ENCODE results near the gene ZNF710.

ZNF710 gene

DNA sequence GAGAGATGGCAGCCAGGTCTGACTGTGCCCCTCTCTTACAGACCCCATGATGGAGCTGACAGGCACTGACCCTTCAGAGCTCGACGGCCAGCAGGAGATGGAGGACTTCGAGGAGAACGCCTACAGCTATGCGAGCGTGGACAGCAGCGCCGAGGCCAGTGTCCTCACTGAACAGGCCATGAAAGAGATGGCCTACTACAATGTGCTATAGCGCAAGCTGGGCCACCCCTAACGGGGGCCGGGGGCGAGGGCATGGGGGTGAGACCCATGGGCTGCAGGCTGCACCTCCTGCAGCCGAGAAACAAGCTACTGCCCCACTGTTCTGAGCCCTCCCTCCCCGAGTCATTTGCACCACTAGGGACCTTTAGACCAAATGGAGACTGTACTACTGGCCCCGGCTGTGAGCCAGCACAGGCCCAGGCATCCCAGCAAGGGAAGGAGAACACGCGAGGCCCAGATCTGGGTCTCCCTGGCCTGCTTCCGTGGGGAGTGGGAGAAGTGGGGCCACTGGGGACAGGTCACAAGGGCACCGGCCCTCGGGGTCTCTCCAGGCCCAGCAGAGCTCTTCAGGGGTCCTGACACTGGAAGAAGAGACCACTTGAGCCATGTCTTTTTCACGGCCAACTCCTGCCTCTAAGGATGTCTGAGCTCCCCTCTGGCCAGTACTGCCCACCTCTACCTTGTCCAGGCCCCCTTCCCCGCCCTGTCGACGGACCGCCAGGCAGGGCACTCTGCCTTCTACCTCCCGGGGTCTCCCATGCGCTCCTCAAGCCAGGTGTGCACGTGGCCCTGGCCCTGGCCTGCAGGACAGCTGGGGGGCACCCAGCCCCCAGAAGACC lies 78.7 kb downstream of the ZNF710 start:
- Histone ChIP-seq H3K9me3 (ENCODE audit: control insufficient read depth, low read depth, low read length) (no peaks in the 10 kb centered on the region), H3K27ac (ENCODE audit: low read length) (no peak overlapping the region), H3K9ac (ENCODE audit: low read length) (no peak overlapping the region), H3K27me3 (ENCODE audit: control insufficient read depth, insufficient read depth, low read length) (no peaks in the 10 kb centered on the region), H3K4me1 (ENCODE audit: control insufficient read depth, low read depth, low read length) (peaks cover 20% of the 10 kb centered on the region), H3K36me3 (ENCODE audit: control insufficient read depth, low read depth, low read length) (peaks cover 16% of the 10 kb centered on the region), H3K4me3 (ENCODE audit: low read length) (no peak overlapping the region)

DNA sequence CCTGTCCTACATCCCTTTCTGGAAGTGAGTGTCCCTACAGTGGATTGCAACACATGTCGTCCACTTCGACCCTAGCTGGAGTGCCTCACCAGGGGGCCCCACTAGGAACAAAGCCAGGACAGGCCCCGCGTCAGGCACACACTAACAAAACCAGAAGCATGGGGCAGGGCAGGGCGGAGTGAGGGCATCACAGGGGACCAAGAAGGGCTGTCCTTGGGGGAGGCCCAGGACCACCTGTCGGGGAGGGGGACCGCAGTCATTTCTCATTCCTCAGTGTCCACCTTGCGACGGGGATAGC lies 79.3 kb downstream of the ZNF710 start:
- no peak overlapping the region for H3K27ac ChIP-seq (ENCODE audit: low read length)
- no peak overlapping the region for H3K9ac ChIP-seq (ENCODE audit: low read length)
- peaks cover 19% of the 10 kb centered on the region for H3K36me3 ChIP-seq (ENCODE audit: control insufficient read depth, low read depth, low read length)
- H3K4me1 ChIP-seq (ENCODE audit: control insufficient read depth, low read depth, low read length): peaks cover 16% of the 10 kb centered on the region
- no peaks in the 10 kb centered on the region for H3K9me3 ChIP-seq (ENCODE audit: control insufficient read depth, low read depth, low read length)
- H3K27me3 ChIP-seq (ENCODE audit: control insufficient read depth, insufficient read depth, low read length): no peaks in the 10 kb centered on the region
- H3K4me3 ChIP-seq (ENCODE audit: low read length): no peak overlapping the region

DNA sequence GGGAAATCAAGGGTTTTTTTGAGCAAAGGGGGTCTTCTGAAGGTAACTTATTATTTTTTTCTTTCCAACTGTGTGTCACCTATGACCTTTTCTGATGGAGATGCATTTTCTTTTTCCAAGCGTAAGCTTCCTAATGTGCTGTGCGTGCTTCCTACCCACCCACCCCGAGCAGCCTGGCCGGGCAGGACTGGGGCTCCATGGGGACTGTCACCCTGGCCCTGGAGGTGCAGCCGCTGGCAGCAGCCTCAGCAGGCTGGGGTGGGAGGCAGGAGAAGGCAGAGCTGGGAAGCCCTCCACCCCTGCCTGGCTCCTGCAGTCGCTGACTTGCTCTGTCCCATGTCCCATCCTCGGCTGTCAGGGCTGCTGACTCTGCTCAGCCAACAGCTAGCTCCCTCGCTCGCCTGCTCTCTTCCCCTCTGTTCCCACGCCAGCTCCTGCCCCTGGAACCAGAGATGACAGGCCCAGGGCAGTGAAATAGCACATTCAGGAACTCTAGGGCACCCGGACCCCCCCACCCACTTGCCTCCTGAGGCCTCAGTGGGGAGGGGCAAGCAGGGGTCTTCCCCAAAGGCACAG lies 79.8 kb downstream of the ZNF710 start:
- no peak overlapping the region for H3K4me3 ChIP-seq (ENCODE audit: low read length)
- no peak overlapping the region for H3K27ac ChIP-seq (ENCODE audit: low read length)
- no peak overlapping the region for H3K9ac ChIP-seq (ENCODE audit: low read length)
- H3K4me1 ChIP-seq (ENCODE audit: control insufficient read depth, low read depth, low read length): peaks cover 11% of the 10 kb centered on the region
- H3K36me3 ChIP-seq (ENCODE audit: control insufficient read depth, low read depth, low read length): peaks cover 19% of the 10 kb centered on the region
- H3K9me3 ChIP-seq (ENCODE audit: control insufficient read depth, low read depth, low read length): no peaks in the 10 kb centered on the region
- no peaks in the 10 kb centered on the region for H3K27me3 ChIP-seq (ENCODE audit: control insufficient read depth, insufficient read depth, low read length)

DNA sequence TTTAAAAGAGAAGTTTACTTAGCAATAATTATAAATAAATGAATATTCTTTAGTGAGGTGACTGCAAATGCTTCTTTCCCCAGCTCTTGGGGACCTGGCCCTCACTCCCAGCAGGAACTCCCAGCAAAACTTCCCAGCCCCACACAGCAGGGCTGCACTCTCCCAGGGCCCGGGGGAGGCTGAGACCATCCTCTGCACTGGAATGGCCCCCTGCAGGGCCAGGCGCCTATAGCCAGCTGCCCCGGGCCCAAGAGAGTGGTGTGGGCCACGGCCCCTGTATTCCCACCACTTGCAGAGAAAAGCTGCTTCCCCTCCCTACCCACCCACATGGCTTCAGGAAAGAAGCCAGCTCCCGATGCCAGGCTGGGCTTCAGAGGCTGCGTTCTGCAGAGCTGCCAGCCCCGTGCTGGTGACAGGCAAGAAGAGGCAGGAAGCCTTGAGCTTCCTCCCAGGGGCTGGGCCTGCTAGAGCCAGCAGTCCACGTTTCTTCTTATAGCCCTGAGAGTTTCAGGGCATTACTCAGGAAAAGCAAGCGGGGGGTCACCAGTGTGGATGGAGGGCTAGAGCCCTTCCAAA lies 81.1 kb downstream of the ZNF710 start:
- no peaks in the 10 kb centered on the region for H3K9me3 ChIP-seq (ENCODE audit: control insufficient read depth, low read depth, low read length)
- H3K4me1 ChIP-seq (ENCODE audit: control insufficient read depth, low read depth, low read length): no peaks in the 10 kb centered on the region
- no peak overlapping the region for H3K9ac ChIP-seq (ENCODE audit: low read length)
- no peaks in the 10 kb centered on the region for H3K27me3 ChIP-seq (ENCODE audit: control insufficient read depth, insufficient read depth, low read length)
- H3K27ac ChIP-seq (ENCODE audit: low read length): no peak overlapping the region
- no peak overlapping the region for H3K4me3 ChIP-seq (ENCODE audit: low read length)
- peaks cover 19% of the 10 kb centered on the region for H3K36me3 ChIP-seq (ENCODE audit: control insufficient read depth, low read depth, low read length)

DNA sequence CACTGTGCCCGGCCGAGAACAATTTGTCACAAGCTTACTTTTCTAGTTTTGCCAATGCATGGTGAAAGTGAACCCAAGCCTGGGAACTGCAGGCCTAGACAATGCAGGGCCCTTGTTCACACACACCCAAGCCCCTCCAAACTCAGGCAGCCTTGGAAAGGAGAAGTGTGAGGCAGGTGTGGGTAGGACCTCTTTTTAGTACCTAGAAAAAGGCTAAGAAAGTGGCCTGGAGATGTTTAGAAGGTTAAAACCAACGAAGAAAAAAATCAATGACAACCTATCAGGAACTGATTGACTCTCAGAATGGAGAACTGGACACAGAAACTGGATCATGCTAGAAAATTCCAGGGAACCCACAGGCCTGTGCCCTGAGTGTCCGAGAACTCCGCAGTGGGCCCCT lies 82.3 kb downstream of the ZNF710 start:
- Histone ChIP-seq H3K27ac (ENCODE audit: low read length) (no peak overlapping the region), H3K4me1 (ENCODE audit: control insufficient read depth, low read depth, low read length) (no peaks in the 10 kb centered on the region), H3K4me3 (ENCODE audit: low read length) (no peak overlapping the region), H3K9ac (ENCODE audit: low read length) (no peak overlapping the region), H3K27me3 (ENCODE audit: control insufficient read depth, insufficient read depth, low read length) (no peaks in the 10 kb centered on the region), H3K9me3 (ENCODE audit: control insufficient read depth, low read depth, low read length) (no peaks in the 10 kb centered on the region), H3K36me3 (ENCODE audit: control insufficient read depth, low read depth, low read length) (peaks cover 19% of the 10 kb centered on the region)

DNA sequence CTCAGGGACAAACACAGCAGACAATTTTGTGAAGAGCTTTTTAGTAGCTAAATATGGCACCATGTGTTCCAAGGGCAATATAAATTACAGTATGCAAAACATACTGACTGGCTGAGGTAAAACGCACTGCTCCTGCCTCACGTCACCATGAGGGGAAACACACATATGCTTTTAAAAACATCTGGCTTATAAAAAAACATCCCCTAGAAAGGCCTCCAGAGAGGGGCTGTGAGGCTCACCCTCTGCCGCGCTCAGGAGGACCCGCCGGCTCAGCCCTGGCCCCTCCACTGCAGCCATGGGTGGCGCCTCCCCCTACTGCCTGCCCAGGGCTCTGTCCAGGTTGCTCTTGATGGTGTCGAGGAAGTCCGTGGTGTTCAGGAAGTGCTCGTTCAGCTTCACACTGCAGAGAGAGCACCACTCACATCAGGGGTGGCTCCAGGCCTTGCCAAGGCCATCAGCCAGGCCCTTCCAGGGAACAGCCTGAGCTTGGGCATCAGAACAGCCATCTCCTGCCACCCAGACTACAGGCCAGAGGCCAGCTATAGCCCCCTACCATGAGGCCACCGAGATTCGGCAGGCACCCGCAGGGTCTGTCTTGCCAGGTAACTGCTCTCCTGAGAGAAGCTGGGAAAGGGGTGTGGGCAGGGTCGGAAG lies 83.0 kb downstream of the ZNF710 start:
- no peak overlapping the region for H3K9ac ChIP-seq (ENCODE audit: low read length)
- H3K27me3 ChIP-seq (ENCODE audit: control insufficient read depth, insufficient read depth, low read length): no peaks in the 10 kb centered on the region
- H3K9me3 ChIP-seq (ENCODE audit: control insufficient read depth, low read depth, low read length): no peaks in the 10 kb centered on the region
- H3K4me1 ChIP-seq (ENCODE audit: control insufficient read depth, low read depth, low read length): no peaks in the 10 kb centered on the region
- H3K4me3 ChIP-seq (ENCODE audit: low read length): no peak overlapping the region
- H3K27ac ChIP-seq (ENCODE audit: low read length): no peak overlapping the region
- H3K36me3 ChIP-seq (ENCODE audit: control insufficient read depth, low read depth, low read length): peaks cover 19% of the 10 kb centered on the region

DNA sequence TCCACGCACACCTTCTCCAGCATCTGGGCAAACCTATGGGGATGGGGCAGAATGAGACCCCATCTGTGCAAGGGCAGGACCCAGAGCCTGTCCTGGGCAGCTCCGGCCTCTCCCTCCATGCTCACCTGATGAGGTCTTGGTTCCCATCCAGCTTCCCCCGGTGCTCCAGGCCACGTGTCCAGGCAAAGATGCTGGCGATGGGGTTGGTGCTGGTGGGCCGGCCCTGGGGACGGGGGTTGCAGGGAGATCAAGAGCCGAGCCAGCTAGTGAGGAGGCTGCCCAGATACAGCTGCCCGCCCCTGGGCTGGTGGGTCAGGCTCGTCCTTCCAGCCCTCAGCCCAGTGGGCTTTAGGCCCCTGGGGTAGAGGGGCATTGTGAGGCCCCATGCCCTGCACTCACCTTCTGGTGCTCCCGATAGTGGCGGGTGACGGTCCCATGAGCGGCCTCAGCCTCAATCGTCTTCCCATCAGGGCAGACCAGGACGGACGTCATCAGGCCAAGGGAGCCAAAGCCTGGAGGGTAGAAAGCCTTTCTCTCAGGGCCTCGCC lies 83.8 kb downstream of the ZNF710 start:
- H3K9me3 ChIP-seq (ENCODE audit: control insufficient read depth, low read depth, low read length): no peaks in the 10 kb centered on the region
- H3K27me3 ChIP-seq (ENCODE audit: control insufficient read depth, insufficient read depth, low read length): no peaks in the 10 kb centered on the region
- H3K4me3 ChIP-seq (ENCODE audit: low read length): no peak overlapping the region
- no peaks in the 10 kb centered on the region for H3K4me1 ChIP-seq (ENCODE audit: control insufficient read depth, low read depth, low read length)
- H3K9ac ChIP-seq (ENCODE audit: low read length): no peak overlapping the region
- H3K27ac ChIP-seq (ENCODE audit: low read length): no peak overlapping the region
- peaks cover 19% of the 10 kb centered on the region for H3K36me3 ChIP-seq (ENCODE audit: control insufficient read depth, low read depth, low read length)

DNA sequence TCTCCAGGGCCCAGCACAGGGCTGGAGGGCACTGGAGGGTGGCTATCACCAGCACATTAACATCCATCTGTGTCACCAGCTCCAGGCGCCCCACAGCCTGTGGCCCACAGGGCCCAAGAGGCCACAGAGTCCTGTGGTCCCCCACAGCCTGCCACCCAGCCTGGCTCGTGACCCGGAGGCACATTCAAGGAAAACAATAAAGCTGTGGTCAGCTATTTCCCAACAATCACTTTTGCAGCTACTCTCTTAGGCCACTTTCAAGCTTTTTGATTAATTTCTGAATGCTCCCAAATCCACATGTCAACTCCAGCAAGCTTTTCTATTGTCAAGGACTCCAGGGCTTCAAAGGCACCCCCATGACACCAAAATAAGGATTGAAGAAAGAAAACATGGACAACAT lies 84.4 kb downstream of the ZNF710 start:
- Histone ChIP-seq H3K27ac (ENCODE audit: low read length) (no peak overlapping the region), H3K9me3 (ENCODE audit: control insufficient read depth, low read depth, low read length) (no peaks in the 10 kb centered on the region), H3K4me1 (ENCODE audit: control insufficient read depth, low read depth, low read length) (no peaks in the 10 kb centered on the region), H3K36me3 (ENCODE audit: control insufficient read depth, low read depth, low read length) (peaks cover 16% of the 10 kb centered on the region), H3K9ac (ENCODE audit: low read length) (no peak overlapping the region), H3K4me3 (ENCODE audit: low read length) (no peak overlapping the region), H3K27me3 (ENCODE audit: control insufficient read depth, insufficient read depth, low read length) (no peaks in the 10 kb centered on the region)

DNA sequence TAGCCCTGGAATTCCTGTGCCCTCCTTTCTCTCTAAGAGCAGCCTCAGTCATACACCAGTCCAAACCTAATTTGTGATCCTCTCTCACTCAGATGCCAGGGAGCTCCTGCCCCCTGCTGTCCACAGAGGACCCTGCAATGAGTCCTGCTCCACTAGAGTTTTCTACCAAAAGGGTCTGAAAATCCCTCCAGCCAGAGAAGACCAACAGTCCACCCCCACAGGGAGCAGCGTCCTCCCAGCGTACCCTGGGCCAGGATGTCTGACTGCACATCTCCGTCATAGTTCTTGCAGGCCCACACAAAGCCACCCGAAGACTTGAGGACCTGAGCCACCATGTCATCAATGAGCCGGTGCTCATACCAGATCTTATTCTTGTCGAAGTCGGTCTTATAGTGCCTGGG lies 85.7 kb downstream of the ZNF710 start:
- Histone ChIP-seq H3K4me1 (ENCODE audit: control insufficient read depth, low read depth, low read length) (no peaks in the 10 kb centered on the region), H3K9ac (ENCODE audit: low read length) (no peak overlapping the region), H3K27ac (ENCODE audit: low read length) (no peak overlapping the region), H3K4me3 (ENCODE audit: low read length) (no peak overlapping the region), H3K27me3 (ENCODE audit: control insufficient read depth, insufficient read depth, low read length) (no peaks in the 10 kb centered on the region), H3K9me3 (ENCODE audit: control insufficient read depth, low read depth, low read length) (no peaks in the 10 kb centered on the region), H3K36me3 (ENCODE audit: control insufficient read depth, low read depth, low read length) (peaks cover 16% of the 10 kb centered on the region)

DNA sequence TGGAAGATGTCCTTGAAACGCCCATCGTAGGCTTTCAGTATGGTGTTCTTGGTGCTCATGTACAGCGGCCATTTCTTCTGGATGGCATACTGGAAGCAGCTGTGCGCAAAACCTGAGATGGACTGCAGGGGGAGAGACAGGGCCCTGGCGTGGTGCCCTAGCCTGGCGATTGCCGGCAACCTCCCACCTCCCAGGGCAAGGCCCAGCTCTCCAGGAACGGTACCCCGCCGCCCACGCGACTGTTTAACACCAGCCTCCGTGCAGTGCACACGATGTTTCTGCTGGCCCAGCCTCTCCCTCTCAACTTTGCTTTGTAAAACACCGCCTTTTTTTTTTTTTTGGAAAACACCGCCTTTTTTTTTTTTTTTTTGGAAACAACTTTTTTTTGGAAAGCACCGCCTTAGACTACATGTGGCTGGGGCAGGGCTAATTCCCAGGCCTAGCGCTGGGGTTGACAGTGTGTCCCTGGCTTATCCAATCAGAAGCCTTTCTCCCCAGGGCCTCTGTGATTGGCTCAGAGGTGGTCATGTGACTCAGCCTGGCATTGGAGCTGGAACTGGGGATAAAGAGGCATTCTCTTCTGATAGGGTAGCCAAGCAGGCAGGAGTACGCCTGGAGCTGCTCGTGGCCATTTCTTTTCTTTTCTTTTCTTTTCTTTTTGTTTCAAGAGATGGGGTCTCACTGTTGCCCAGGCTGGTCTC lies 86.5 kb downstream of the ZNF710 start:
- no peaks in the 10 kb centered on the region for H3K27me3 ChIP-seq (ENCODE audit: control insufficient read depth, insufficient read depth, low read length)
- no peaks in the 10 kb centered on the region for H3K9me3 ChIP-seq (ENCODE audit: control insufficient read depth, low read depth, low read length)
- peaks cover 16% of the 10 kb centered on the region for H3K36me3 ChIP-seq (ENCODE audit: control insufficient read depth, low read depth, low read length)
- H3K4me1 ChIP-seq (ENCODE audit: control insufficient read depth, low read depth, low read length): no peaks in the 10 kb centered on the region
- no peak overlapping the region for H3K4me3 ChIP-seq (ENCODE audit: low read length)
- no peak overlapping the region for H3K27ac ChIP-seq (ENCODE audit: low read length)
- no peak overlapping the region for H3K9ac ChIP-seq (ENCODE audit: low read length)

DNA sequence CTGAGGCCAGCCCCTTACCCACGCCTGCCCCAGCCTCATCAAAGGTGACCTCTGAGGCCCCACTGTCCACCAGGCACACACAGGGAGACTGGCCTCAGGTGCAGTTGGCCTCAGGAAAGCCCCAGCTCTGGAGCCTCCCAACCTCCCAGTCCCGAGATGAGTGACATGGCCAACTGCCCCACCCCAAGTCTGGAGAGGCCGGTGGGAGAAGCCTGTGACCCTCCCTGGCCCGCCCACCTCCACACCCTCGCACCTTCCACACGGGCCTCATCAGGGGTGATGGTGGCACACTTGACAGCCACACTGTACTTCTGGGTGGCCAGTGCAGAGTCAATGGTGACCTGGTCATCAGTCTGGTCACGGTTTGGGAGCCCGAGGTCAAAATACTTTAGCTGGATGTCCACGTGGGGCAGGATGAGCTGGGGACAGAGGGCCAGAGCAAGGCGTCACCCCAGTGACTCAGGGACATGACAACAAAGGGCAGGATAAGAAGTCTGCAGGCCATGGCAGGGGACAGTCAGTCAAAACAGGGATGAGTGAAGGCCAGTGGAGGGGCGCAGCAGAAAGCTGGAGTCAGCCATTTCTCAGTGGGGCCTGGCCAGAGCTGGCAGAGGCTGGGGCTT lies 89.2 kb downstream of the ZNF710 start:
- Histone ChIP-seq H3K27ac (ENCODE audit: low read length) (no peak overlapping the region), H3K4me3 (ENCODE audit: low read length) (no peak overlapping the region), H3K9ac (ENCODE audit: low read length) (no peak overlapping the region), H3K4me1 (ENCODE audit: control insufficient read depth, low read depth, low read length) (no peaks in the 10 kb centered on the region), H3K36me3 (ENCODE audit: control insufficient read depth, low read depth, low read length) (no peaks in the 10 kb centered on the region), H3K9me3 (ENCODE audit: control insufficient read depth, low read depth, low read length) (no peaks in the 10 kb centered on the region), H3K27me3 (ENCODE audit: control insufficient read depth, insufficient read depth, low read length) (no peaks in the 10 kb centered on the region)

Measured in iPS-18a (cell line).